ENCODE data around the gene EYS. TPM values are rescaled to one million over a fixed set of nuclear protein-coding genes. Genes with fewer than 3 reads are reported as not detected.

The EYS gene
- total and polyA plus RNA-seq, 2 donors from 2014 or later, result not detected

DNA sequence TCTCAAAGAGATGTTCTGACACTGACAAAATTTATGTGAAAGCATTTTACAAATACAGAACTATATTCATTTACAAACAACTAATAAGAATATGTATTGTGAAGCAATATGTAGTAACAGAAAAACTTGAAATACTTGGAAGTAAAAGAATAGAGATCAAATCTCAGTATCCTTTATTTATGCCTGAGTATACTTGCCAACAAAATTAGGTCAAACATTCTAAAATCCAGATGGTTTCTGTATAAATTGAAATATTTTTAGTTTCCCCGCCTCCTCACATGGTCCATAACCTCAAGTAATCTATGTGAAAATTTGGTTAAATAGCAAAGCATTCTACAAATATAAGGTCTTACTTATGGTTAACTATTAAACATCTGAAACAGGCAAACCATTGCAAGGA, 545.4 kb downstream of the EYS start:
- no peaks in the 10 kb centered on the region for H3K4me1 ChIP-seq (ENCODE audit: control insufficient read depth in 2 of 3, insufficient read depth in 2 of 3, low read depth in 1 of 3, low read length in 3 of 3)
- DNase-seq (peak in 2 of 5 donors; percentile 7 to 11), FAIRE-seq (no peak)
- no peaks in the 10 kb centered on the region for H3K9me3 ChIP-seq (ENCODE audit: control insufficient read depth in 2 of 3, insufficient read depth in 1 of 3, low read length in 3 of 3)
- no peaks in the 10 kb centered on the region for H3K27me3 ChIP-seq (ENCODE audit: control insufficient read depth, insufficient read depth, low read length)
- H3K36me3 ChIP-seq (ENCODE audit: control insufficient read depth in 2 of 3, insufficient read depth in 3 of 3, low read length in 3 of 3), result no peaks in the 10 kb centered on the region
- intact Hi-C loops (cut with DNase I), result no loop called here
- TF ChIP-seq, protein P1, sequence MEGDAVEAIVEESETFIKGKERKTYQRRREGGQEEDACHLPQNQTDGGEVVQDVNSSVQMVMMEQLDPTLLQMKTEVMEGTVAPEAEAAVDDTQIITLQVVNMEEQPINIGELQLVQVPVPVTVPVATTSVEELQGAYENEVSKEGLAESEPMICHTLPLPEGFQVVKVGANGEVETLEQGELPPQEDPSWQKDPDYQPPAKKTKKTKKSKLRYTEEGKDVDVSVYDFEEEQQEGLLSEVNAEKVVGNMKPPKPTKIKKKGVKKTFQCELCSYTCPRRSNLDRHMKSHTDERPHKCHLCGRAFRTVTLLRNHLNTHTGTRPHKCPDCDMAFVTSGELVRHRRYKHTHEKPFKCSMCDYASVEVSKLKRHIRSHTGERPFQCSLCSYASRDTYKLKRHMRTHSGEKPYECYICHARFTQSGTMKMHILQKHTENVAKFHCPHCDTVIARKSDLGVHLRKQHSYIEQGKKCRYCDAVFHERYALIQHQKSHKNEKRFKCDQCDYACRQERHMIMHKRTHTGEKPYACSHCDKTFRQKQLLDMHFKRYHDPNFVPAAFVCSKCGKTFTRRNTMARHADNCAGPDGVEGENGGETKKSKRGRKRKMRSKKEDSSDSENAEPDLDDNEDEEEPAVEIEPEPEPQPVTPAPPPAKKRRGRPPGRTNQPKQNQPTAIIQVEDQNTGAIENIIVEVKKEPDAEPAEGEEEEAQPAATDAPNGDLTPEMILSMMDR (IDR thresholded peaks at IDR 0.05; ENCODE audit: borderline replicate concordance, extremely low read depth, insufficient read depth), result no peak
- H3K27ac ChIP-seq (ENCODE audit: low read depth in 2 of 2, low read length in 2 of 2), result no peak overlapping the region
- no peak overlapping the region for H3K4me3 ChIP-seq (ENCODE audit: low read length in 3 of 3)
- no peak overlapping the region for H3K9ac ChIP-seq (ENCODE audit: low read length in 3 of 3)

DNA sequence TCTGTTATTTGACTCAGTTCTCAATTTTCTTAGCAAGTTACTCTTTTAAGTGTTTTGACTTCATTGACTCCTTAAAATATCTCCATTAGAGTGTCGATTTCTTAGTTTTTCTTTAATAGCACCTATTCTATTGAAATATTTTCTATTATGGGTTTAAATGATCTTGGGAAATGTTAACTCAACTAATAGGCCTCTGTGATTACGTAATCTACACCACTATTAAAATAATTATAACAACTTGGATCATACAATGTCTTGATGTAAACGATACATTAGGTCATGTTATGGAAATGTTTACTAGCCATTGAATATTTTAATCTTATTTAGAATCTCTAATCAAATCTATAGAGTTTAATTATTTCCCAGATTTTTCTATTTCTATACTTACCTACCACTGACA, 550.0 kb downstream of the EYS start:
- Histone ChIP-seq H3K4me1 (ENCODE audit: control insufficient read depth in 2 of 3, insufficient read depth in 2 of 3, low read depth in 1 of 3, low read length in 3 of 3) (no peaks in the 10 kb centered on the region), H3K9ac (ENCODE audit: low read length in 3 of 3) (no peak overlapping the region), H3K9me3 (ENCODE audit: control insufficient read depth in 2 of 3, insufficient read depth in 1 of 3, low read length in 3 of 3) (no peaks in the 10 kb centered on the region), H3K27me3 (ENCODE audit: control insufficient read depth, insufficient read depth, low read length) (no peaks in the 10 kb centered on the region), H3K27ac (ENCODE audit: low read depth in 2 of 2, low read length in 2 of 2) (no peak overlapping the region), H3K36me3 (ENCODE audit: control insufficient read depth in 2 of 3, insufficient read depth in 3 of 3, low read length in 3 of 3) (no peaks in the 10 kb centered on the region), H3K4me3 (ENCODE audit: low read length in 3 of 3) (no peak overlapping the region)
- no peak for FAIRE-seq
- intact Hi-C loops (cut with DNase I), result no loop called here
- no peak for DNase-seq
- TF ChIP-seq, protein P1 (IDR thresholded peaks at IDR 0.05; ENCODE audit: borderline replicate concordance, extremely low read depth, insufficient read depth), result no peak

DNA sequence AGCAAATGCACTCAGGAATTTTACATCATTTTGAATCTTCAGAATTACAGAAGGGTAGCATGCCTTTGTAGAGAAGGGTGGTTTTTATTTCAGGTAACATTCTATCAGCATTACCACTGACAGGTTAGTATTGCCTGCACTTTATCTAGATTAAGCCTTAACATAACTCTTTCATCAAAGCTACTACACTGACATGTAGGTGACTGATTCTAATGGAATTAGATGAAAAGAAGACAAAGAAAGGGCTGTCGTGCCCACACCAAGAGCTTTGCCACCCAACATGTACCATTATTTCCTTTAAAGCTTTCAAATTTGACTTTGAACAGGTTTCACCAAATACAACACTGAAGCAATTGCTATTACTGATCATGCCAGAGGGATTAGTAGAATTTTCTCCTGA, 551.9 kb downstream of the EYS start:
- no peaks in the 10 kb centered on the region for H3K9me3 ChIP-seq (ENCODE audit: control insufficient read depth in 2 of 3, insufficient read depth in 1 of 3, low read length in 3 of 3)
- H3K4me3 ChIP-seq (ENCODE audit: low read length in 3 of 3), result no peak overlapping the region
- FAIRE-seq (no peak), DNase-seq (no peak)
- intact Hi-C loops (cut with DNase I), result no loop called here
- TF ChIP-seq, protein P1 (IDR thresholded peaks at IDR 0.05; ENCODE audit: borderline replicate concordance, extremely low read depth, insufficient read depth), result no peak
- no peaks in the 10 kb centered on the region for H3K27me3 ChIP-seq (ENCODE audit: control insufficient read depth, insufficient read depth, low read length)
- H3K4me1 ChIP-seq (ENCODE audit: control insufficient read depth in 2 of 3, insufficient read depth in 2 of 3, low read depth in 1 of 3, low read length in 3 of 3), result no peaks in the 10 kb centered on the region
- H3K36me3 ChIP-seq (ENCODE audit: control insufficient read depth in 2 of 3, insufficient read depth in 3 of 3, low read length in 3 of 3), result no peaks in the 10 kb centered on the region
- H3K27ac ChIP-seq (ENCODE audit: low read depth in 2 of 2, low read length in 2 of 2), result no peak overlapping the region
- no peak overlapping the region for H3K9ac ChIP-seq (ENCODE audit: low read length in 3 of 3)

DNA sequence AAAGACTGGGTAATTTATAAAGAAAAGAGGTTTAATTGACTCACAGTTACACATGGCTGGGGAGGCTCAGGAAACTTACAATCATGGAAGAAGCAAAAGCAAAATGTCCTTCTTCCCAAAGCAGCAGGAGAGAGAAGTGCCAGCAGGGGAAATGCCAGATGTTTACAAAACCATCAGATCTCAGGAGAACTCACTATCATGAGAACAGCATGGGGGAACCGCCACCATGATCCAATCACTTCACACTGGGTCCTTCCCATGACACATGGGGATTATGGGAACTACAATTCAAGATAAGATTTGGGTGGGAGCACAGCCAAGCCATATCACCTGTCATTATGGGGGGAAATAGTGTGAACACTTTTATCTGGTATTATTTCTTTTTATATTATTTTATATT, 557.2 kb downstream of the EYS start:
- Histone ChIP-seq H3K36me3 (ENCODE audit: control insufficient read depth in 2 of 3, insufficient read depth in 3 of 3, low read length in 3 of 3) (no peaks in the 10 kb centered on the region), H3K9me3 (ENCODE audit: control insufficient read depth in 2 of 3, insufficient read depth in 1 of 3, low read length in 3 of 3) (peaks cover 0 to 5% (median 0%) of the 10 kb centered on the region in 3 donors), H3K9ac (ENCODE audit: low read length in 3 of 3) (no peak overlapping the region), H3K27ac (ENCODE audit: low read depth in 2 of 2, low read length in 2 of 2) (no peak overlapping the region), H3K4me3 (ENCODE audit: low read length in 3 of 3) (no peak overlapping the region), H3K4me1 (ENCODE audit: control insufficient read depth in 2 of 3, insufficient read depth in 2 of 3, low read depth in 1 of 3, low read length in 3 of 3) (no peaks in the 10 kb centered on the region), H3K27me3 (ENCODE audit: control insufficient read depth, insufficient read depth, low read length) (no peaks in the 10 kb centered on the region)
- intact Hi-C loops (cut with DNase I), result no loop called here
- DNase-seq (no peak), FAIRE-seq (no peak)
- TF ChIP-seq, protein P1 (IDR thresholded peaks at IDR 0.05; ENCODE audit: borderline replicate concordance, extremely low read depth, insufficient read depth), result no peak

Data from kidney (tissue), 14 donors.